HG03378 (cell line): Measurements from ENCODE around the gene NOX3.
"Not testable (repeated sequence)": the region's sequence is repeated elsewhere in the genome, so short reads cannot be mapped to it uniquely, and the experiment has no call there.

Experiments
- ATAC-seq: cut with Tn5 transposase; IDR thresholded peaks from one replicate; pipeline ENCODE4 v1.9.1; 2021; ENCODE audit warnings: mild to moderate bottlenecking, moderate library complexity; ENCODE audit not compliant: unreplicated experiment

NOX3 gene

GRCh38 chr6:155377061-155377460 is 78.6 kb downstream of the NOX3 start:
- ATAC-seq: no peak

DNA sequence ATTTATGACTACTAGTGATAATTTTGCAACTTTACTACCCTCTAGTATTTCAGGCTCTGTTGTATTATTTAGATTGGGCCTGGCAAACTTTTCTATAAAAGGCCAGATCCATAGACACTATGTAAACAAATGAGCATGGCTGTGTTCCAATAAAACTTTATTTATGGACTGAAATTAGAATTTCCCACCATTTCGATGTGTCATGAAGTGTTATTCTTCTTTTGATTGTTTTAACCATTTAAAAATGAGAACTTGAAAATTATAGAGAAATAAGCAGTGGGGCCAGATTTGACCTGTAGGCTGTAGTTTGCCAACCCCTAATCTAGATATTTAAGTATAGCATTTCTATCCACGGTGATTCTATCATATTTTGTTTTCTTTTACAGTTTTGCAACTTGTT is 79.8 kb downstream of the NOX3 start:
- ATAC-seq: no peak

DNA sequence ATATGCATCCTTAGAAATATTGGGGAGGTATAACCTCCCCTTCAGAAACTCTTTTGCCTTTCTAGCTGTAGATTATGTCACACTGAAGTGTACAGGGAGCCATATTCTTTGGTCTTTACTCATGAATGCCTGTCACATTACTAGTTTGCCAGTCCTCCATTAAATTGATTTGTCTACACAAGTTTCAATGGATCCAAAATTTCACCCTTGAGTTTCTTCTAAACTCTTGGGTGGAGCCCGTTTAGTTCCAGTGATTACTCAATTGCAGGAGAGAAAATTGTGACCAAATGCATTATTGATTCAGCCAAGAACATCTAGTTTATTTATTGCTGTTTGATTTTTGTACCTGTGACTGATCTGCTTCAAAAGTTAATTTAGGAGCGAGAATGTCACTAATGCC is 81.0 kb downstream of the NOX3 start:
- ATAC-seq: no peak

DNA sequence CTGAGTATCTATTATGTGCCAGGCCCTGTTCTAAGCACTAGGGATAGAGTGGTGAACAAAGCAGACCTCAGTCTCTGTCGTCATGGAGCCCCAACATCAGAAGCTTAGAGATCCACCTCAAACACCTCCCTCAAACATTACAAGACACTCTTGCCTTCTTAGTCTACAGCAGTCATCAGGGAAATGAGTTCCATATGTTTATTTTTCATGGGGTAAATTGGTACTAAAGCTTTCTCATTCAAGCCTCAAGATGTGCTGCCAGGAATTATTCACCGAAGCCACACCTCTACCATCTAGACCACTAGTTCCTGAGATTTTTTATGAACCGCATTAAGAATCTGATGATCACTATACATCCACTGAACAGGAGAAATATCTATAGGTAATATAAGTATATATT is 82.4 kb downstream of the NOX3 start:
- ATAC-seq: no peak

- ATAC-seq: no peak
Measured at GRCh38 chr6:155372256-155372655, 83.4 kb downstream of the NOX3 start.

- no peak for ATAC-seq
Measured at GRCh38 chr6:155371230-155371629, 84.4 kb downstream of the NOX3 start.

GRCh38 chr6:155366325-155366724 is 89.3 kb downstream of the NOX3 start:
- no peak for ATAC-seq

- no peak for ATAC-seq
Measured at GRCh38 chr6:155364844-155365437, 90.7 kb downstream of the NOX3 start.

GRCh38 chr6:155364021-155364420 is 91.6 kb downstream of the NOX3 start:
- not testable (repeated sequence) for ATAC-seq

DNA sequence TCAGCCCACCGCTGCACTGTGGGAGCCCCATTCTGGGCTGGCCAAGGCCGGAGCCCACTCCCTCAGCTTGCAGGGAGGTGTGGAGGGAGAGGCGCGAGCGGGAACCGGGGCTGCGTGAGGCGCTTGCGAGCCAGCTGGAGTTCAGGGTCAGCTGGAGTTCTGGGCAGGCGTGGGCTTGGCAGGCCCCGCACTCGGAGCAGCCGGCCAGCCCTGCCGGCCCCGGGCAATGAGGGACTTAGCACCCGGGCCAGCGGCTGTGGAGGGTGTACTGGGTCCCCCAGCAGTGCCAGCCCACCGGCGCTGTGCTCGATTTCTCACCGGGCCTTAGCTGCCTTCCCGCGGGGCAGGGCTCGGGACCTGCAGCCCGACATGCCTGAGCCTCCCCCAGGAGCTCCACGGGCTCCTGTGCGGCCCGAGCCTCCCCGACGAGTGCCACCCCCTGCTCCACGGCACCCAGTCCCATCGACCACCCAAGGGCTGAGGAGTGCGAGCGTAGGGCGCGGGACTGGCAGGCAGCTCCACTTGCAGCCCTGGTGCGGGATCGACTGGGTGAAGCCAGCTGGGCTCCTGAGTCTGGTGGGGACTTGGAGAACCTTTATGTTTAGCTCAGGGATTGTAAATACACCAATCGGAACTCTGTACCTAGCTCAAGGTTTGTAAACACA is 92.5 kb downstream of the NOX3 start:
- not testable (repeated sequence) for ATAC-seq

DNA sequence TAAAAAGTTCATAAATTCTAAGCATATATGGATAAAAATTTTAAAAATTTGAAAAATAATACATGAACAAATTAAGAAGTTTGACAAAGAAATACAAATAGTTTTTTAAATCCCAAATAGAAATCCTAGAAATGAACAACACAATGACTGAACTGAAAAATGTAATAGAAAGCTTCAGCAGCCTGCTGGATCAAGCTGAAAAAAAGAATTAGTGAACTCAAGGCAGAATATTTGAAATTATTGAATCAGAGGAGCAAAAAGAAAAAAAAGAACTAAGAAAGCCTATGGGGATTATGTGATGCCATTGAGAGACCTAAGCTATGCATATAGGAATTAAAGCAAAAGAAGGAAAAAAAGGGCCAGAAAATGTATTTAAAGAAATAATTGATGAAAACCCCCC is 101.5 kb downstream of the NOX3 start:
- ATAC-seq: no peak

GRCh38 chr6:155352811-155353210 is 102.8 kb downstream of the NOX3 start:
- no peak for ATAC-seq

DNA sequence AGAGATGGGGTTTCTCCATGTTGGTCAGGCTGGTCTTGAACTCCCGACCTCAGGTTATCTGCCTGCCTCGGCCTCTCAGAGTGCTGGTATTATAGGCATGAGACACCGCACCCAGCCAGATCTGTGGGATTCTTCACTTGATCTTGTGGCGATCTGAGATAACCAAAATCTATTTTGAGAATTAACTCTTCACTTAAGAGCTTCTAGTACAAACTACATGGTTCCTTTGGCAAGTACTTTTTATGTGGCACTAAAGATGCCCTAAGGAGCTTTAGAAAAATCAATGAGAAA is 103.6 kb downstream of the NOX3 start:
- no peak for ATAC-seq

DNA sequence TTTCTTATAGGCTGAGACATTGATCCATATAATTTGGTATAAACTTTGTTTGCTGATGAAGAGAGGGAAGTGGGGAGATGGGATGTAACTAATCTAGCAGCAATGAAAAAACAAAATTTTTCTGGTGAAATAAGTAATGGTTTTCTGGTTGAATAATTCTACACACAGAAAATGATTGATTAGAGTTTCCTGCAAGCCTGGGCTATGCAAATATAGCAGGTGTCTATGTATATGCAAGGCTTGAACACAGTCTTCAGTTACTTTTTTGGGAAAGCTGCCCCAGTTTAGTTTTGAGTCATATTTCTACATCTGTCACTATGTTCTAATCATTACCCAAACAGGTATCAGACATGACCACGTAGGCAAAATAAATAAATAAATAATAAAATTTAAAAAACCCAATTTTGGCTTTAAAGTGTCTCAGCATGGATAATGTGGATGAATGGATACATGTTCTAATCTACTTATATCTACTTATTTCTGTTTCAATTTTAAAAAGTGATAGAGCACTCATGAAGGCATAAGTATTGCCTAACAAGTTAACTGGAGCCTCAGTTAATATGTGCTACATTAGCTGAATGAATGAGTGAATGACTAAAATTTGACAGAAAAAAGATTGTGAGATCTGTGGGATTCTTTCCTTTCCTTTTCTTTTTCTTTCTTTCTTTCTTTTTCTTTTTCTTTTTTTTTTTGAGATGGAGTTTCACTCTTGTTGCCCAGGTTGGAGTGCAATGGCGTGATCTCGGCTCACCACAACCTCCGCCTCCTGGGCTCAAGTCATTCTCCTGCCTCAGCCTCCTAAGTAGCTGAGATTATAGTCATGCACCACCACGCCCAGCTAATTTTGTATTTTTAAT is 104.1 kb downstream of the NOX3 start:
- peak; percentile 98 for ATAC-seq

DNA sequence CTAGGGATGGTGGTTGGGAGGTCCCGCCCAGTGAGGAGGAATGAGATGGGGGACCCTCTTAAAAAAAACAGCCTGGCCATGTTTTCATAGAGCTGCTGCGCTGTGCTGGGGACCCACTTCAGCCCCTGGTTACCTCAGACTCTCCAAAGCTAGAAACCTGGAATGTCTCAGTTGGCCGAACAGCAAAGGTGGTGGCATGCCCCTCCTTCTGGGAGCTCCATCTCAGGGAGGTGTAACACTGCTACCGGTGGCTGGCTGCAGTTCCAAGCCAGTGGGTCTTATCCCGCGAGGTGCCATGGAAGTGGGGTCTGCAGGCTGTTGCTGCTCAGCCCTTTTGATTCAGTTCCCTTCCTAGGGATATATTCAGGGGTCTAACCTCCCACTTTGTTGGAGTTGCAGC is 105.7 kb downstream of the NOX3 start:
- no peak for ATAC-seq

- ATAC-seq: no peak
Measured at GRCh38 chr6:155349129-155349528, 106.5 kb downstream of the NOX3 start.

DNA sequence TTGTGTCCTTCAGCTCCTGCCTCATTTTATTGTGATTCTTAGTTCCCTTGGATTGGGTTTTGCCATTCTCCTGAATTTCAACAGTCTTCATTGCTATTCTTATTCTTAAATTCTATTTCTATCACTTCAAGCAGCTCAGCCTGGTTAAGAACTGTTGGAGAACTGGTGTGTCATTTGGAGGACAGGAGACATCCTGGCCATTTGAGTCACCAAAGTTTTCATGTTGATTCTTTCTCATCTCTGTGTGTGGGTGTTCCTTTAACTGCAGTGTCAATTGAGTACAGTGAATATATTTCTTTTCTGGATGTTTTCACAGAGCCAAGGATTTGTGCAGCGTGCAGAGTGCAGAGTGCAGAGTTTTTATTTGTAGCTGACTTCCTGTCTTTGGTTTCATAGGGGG is 107.8 kb downstream of the NOX3 start:
- ATAC-seq: no peak

- ATAC-seq: no peak
Measured at GRCh38 chr6:155346957-155347356, 108.7 kb downstream of the NOX3 start.
